ENCODE results near the gene RGMA. TPM values are rescaled to one million over a fixed set of nuclear protein-coding genes. Genes with fewer than 3 reads are reported as not detected.
A peak's percentile ranks its signal among the peaks of the same experiment; 100 is the strongest.

The RGMA gene
- total and polyA plus RNA-seq, 5 experiments from 2014 or later: not detected

DNA sequence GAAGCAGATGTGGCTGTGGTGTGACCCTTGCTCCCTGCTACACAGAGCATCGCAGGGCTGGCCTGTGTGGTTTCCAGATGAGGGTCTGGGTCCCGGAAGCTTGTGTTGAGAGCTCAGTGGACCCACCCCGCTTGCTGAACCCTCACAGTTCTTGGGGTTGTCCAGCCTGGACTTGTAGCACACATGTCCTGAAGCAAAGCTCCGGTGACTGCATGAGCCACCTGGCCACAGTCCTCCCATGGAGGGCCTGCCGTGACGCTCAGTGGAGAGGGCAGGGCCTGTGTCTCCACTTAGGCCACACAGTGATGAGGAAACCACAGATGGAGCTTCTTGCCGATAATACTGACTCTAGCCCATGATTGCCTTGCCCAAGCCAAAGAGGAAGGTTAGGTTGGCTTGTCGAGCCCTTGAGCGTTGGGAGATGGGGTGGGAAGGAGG is 62.6 kb downstream of the RGMA start:
- POLR2A ChIA-PET: interaction anchor here (0.6 kb wide), 1 partner anchor 16 kb away, joined by 8 read pairs; no protein-coding TSS in a partner anchor
- peaks cover 1 to 58% (median 22%) of the 10 kb centered on the region in 3 donors for H3K36me3 Mint-ChIP-seq
- H3K9me3 Mint-ChIP-seq: no peaks in the 10 kb centered on the region

DNA sequence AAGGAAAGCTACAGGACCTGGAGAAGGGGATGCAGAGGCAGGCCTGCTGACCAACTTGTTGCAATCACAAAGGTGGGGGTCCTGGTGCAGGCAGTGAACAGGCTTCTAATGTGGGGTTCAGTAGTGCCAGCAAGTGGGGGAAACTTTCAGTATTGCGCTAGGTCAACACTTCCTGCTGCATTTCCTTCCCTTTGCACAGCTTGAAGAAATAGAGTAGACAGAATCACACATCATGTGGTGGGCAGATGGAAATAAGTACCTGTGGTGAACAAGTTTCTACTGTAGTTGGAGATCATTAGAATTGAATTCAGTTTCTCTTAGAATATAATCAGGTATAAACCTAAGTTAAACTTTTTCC is 63.4 kb downstream of the RGMA start:
- ATAC-seq: peak in 1 of 2 donors; percentile 32
- Mint-ChIP-seq H3K4me3 (peak overlapping the region in 4 of 10 donors; percentile 27 to 63 (median 35)), H3K36me3 (peaks cover 5 to 66% (median 28%) of the 10 kb centered on the region in 3 donors), H3K27ac (peak overlapping the region; percentile 17 to 93 (median 82)), H3K27me3 (no peaks in the 10 kb centered on the region), H3K9me3 (no peaks in the 10 kb centered on the region), H3K4me1 (peaks cover 47 to 81% (median 70%) of the 10 kb centered on the region in 4 donors)
- no peak for DNase-seq
- POLR2A ChIA-PET: no interaction called here

More for the DNA sequence above, 62.6 kb downstream of the RGMA start:
- peak overlapping the region in 1 of 10 donors; percentile 60 for H3K4me3 Mint-ChIP-seq
- H3K27ac Mint-ChIP-seq: peak overlapping the region in 8 of 10 donors; percentile 11 to 82 (median 40)
- H3K27me3 Mint-ChIP-seq: no peaks in the 10 kb centered on the region
- no peak for ATAC-seq
- H3K4me1 Mint-ChIP-seq: peaks cover 44 to 76% (median 64%) of the 10 kb centered on the region in 4 donors
- DNase-seq: no peak

DNA sequence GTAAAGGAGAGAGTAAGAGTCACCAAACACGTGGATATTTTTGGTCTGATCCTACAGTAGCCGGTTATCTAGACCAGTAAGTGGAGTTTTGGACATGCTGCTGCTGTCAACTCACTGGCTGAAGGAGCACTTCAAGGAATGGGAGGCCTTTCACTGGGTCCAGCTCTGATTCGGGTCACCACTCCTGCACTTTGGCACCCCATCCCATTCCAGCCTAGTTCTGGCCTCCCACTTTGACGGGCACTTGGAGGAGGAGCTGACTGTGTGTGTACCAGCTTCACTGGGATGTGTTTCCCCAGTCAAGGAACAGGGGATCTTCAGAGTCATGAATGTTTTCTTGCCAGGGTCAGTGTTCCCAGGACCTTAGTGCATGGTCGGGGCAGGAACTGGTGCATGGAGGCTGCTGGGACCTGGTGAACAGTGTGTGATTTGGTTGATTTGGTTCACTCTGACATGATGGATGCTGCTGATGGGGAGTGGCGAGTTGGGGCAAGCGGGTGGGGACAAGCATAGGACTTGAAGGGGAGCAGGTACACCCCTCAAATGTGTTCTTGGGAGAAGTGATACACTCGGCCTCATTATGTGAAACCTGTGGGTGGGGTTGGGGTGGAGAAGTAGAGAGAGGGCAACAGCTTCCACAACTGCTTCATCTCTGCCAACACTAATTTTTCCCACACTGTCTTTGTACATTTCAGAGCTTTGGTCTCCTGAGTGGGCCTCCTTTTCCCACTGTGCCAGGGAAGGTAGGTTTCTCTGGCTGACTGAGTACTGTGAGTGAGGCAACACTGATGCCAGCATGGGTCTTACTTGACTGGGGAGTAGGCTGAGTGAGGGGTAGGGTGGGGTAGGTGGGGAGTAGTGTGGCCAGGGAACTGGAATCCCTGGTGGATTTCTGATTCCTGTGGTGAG is 64.0 kb downstream of the RGMA start:
- DNase-seq: no peak
- POLR2A ChIA-PET: no interaction called here
- Mint-ChIP-seq H3K4me3 (peak overlapping the region in 8 of 10 donors; percentile 1 to 63 (median 40)), H3K4me1 (peaks cover 44 to 82% (median 70%) of the 10 kb centered on the region in 4 donors), H3K27ac (peak overlapping the region; percentile 17 to 93 (median 83)), H3K36me3 (peaks cover 10 to 72% (median 34%) of the 10 kb centered on the region in 3 donors), H3K27me3 (no peaks in the 10 kb centered on the region), H3K9me3 (no peaks in the 10 kb centered on the region)
- peak in 1 of 2 donors; percentile 12 for ATAC-seq

DNA sequence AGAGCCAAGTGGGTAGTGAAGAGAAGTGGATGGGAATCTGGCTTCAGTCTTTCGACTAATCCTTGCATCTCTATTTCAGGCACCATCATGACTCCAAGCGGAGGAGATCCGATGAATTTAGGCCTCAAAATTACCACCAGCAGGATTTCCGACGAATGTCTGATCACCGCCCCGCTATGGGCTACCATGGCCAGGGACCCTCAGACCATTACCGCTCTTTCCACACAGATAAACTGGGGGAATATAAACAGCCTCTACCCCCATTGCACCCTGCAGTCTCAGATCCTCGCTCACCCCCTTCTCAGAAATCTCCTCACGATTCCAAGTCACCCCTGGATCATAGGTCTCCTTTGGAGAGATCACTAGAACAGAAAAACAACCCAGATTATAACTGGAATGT is 64.7 kb downstream of the RGMA start:
- Mint-ChIP-seq H3K27ac (peak overlapping the region in 8 of 10 donors; percentile 46 to 93 (median 82)), H3K9me3 (no peaks in the 10 kb centered on the region)
- no peak for DNase-seq

DNA sequence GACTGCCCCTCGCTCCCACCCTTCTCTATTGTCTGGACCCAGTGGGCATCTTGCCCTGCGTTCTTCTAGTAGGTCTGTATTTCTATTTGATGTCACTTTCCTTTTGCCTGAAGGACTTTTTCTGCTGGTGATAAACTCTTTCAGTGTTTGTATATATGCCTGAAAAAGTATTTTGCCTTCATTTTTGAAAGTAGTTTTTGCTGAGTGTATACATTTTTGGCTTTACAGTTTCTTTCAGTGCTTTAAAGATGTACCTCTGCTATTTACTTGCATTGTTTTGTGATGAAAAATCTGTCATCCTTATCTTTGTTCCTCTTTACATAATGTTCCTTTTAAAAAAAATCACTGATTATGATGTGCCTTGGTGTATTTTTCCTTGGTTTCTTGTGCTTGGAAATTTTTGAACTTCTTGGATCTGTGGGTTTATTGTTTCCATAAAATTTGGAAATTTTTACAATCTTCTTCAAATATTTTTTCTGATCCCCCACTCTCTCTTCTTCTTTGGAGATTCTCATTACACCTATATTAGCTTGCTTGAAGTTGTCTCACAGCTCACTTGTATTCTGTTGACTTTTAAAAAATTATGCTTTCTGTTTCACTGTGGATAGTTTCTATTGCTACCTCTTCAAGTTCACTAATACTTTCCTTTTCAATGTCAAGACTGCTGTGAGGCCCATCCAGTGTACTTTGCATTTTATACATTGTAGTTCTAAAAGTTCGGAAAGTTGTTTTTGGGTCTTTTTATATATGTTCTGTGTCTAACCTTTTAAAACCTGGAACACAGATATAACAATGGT is 67.8 kb downstream of the RGMA start:
- Mint-ChIP-seq H3K36me3 (peaks cover 20 to 97% (median 48%) of the 10 kb centered on the region in 3 donors), H3K27me3 (no peaks in the 10 kb centered on the region), H3K4me1 (peaks cover 44 to 81% (median 70%) of the 10 kb centered on the region in 4 donors), H3K9me3 (no peaks in the 10 kb centered on the region), H3K27ac (peak overlapping the region; percentile 35 to 84 (median 73)), H3K4me3 (peak overlapping the region in 2 of 10 donors; percentile 0 to 26)
- POLR2A ChIA-PET: no interaction called here
- no peak for ATAC-seq
- no peak for DNase-seq

More for the DNA sequence above, 64.7 kb downstream of the RGMA start:
- POLR2A ChIA-PET: no interaction called here
- H3K27me3 Mint-ChIP-seq: no peaks in the 10 kb centered on the region
- peaks cover 12 to 79% (median 38%) of the 10 kb centered on the region in 3 donors for H3K36me3 Mint-ChIP-seq
- H3K4me1 Mint-ChIP-seq: peaks cover 41 to 80% (median 67%) of the 10 kb centered on the region in 4 donors
- H3K4me3 Mint-ChIP-seq: peak overlapping the region in 2 of 10 donors; percentile 37 to 42
- no peak for ATAC-seq

DNA sequence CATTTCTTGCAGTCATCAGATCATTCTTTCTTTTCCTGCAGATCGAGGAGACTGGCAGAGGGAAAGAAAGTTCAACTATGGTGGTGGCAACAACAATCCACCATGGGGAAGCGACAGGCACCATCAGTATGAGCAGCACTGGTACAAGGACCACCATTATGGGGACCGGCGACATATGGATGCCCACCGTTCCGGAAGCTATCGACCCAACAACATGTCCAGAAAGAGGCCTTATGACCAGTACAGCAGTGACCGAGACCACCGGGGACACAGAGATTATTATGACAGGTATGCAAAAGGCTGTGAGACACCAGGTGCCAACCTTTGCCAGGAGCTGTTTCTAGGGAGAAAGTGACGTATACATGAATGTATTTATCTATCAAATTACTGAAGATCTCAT is 69.0 kb downstream of the RGMA start:
- no peaks in the 10 kb centered on the region for H3K27me3 Mint-ChIP-seq
- H3K9me3 Mint-ChIP-seq: no peaks in the 10 kb centered on the region
- peak overlapping the region in 8 of 10 donors; percentile 43 to 83 (median 68) for H3K27ac Mint-ChIP-seq
- POLR2A ChIA-PET: no interaction called here
- peak overlapping the region in 3 of 10 donors; percentile 14 to 43 (median 16) for H3K4me3 Mint-ChIP-seq
- DNase-seq: no peak
- peaks cover 31 to 97% (median 54%) of the 10 kb centered on the region in 3 donors for H3K36me3 Mint-ChIP-seq
- no peak for ATAC-seq
- H3K4me1 Mint-ChIP-seq: peaks cover 41 to 68% (median 62%) of the 10 kb centered on the region in 4 donors

DNA sequence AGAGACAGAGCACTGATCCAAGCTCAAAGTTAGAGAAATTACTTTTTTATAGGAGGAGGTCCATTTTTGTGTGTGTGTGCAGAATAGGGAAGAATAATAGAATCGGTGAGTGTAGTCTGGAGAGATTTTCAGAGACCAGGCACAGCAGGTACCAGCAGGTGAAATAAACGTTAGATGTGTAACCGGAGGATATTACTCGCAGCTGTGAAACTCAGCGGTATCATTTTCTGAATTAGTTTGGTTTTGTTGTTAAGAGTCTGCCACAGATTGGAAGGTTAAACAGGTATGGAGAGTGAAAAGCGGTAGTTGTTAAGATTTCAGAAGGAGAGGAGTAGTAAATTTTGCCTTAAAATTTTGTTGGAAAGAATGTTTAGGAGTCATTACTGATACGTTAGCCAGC is 69.9 kb downstream of the RGMA start:
- POLR2A ChIA-PET: interaction anchor here (0.6 kb wide), 1 partner anchor 15 kb away, joined by 8 read pairs; no protein-coding TSS in a partner anchor
- Mint-ChIP-seq H3K27me3 (no peaks in the 10 kb centered on the region), H3K36me3 (peaks cover 31 to 97% (median 50%) of the 10 kb centered on the region in 3 donors), H3K9me3 (no peaks in the 10 kb centered on the region), H3K4me1 (peaks cover 34 to 60% (median 53%) of the 10 kb centered on the region in 4 donors), H3K27ac (peak overlapping the region in 7 of 10 donors; percentile 6 to 83 (median 46)), H3K4me3 (peak overlapping the region in 1 of 10 donors; percentile 59)
- ATAC-seq (no peak), DNase-seq (no peak)

DNA sequence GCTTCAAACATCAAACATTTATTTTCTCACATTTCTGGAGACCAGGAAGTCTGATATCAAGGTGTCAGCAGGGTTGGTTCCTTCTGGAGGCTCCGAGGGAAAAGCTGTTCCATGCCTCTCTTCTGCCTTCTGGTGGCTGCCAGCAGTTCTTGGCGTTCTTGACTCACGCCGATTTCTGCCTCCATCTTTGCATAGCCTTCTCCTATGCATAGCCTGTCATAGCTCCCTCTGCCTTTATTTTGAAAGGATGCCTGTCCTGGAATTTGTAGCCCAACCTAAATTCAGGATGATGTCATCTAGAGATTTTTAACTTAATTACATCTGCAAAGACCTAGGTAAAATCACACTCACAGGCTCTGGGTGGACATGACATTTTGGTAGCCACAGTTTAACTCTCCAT is 70.4 kb downstream of the RGMA start:
- Mint-ChIP-seq H3K4me3 (no peak overlapping the region), H3K27ac (peak overlapping the region in 7 of 10 donors; percentile 29 to 86 (median 67)), H3K4me1 (peaks cover 32 to 55% (median 49%) of the 10 kb centered on the region in 4 donors), H3K9me3 (no peaks in the 10 kb centered on the region), H3K36me3 (peaks cover 31 to 94% (median 50%) of the 10 kb centered on the region in 3 donors), H3K27me3 (no peaks in the 10 kb centered on the region)
- POLR2A ChIA-PET: interaction anchor here (0.6 kb wide), 1 partner anchor 119 kb away, joined by 3 read pairs; the partner anchor contains the start of gene CHD2
- DNase-seq (no peak), ATAC-seq (no peak)

DNA sequence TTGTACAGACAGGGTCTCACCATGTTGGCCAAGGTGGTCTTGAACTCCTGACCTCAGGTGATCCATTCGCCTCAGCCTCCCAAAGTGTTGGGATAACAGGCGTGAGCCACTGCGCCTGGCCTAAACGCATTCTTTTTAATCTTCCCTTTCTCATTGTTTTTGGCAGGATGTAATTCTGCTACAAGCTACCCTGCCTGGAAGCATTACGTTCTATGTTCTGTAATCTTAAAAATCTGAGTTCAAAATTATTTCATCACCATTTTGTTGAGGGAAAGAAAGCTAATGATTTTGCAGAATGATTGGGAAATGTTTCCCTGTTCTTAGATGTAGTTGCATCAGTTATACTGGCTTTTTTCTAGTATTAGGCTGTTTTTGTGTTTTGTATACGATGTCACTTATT is 71.5 kb downstream of the RGMA start:
- H3K4me3 Mint-ChIP-seq: no peak overlapping the region
- DNase-seq (no peak), ATAC-seq (no peak)
- H3K36me3 Mint-ChIP-seq: peaks cover 34 to 94% (median 53%) of the 10 kb centered on the region in 3 donors
- H3K27ac Mint-ChIP-seq: peak overlapping the region in 3 of 10 donors; percentile 40 to 83 (median 67)
- no peaks in the 10 kb centered on the region for H3K27me3 Mint-ChIP-seq
- peaks cover 24 to 45% (median 39%) of the 10 kb centered on the region in 4 donors for H3K4me1 Mint-ChIP-seq
- H3K9me3 Mint-ChIP-seq: no peaks in the 10 kb centered on the region
- POLR2A ChIA-PET: interaction anchor here (0.6 kb wide), 1 partner anchor 206 kb away, joined by 3 read pairs; no protein-coding TSS in a partner anchor

DNA sequence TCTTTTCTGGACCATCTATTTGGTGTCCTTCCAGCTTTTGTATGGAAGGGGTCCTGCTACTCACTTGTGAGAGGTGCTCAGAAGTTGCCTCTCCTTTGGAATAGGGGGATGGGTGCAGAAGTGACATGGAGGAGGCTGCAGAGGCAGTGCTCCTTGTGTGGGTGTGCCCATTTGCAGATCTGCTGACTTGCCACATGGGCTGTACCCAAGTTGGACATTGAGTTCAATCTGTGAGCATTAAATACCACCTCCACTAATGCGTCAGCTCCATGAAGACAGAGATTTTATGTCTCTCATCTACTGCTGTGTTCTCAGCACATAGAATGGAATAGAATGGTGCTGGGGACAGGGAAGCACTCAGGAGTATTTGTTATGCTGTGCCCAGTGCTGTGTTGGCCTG is 76.2 kb downstream of the RGMA start:
- Mint-ChIP-seq H3K4me1 (peaks cover 4 to 14% (median 10%) of the 10 kb centered on the region in 4 donors), H3K9me3 (no peaks in the 10 kb centered on the region), H3K27ac (peak overlapping the region in 7 of 10 donors; percentile 40 to 82 (median 68)), H3K4me3 (no peak overlapping the region), H3K36me3 (peaks cover 25 to 94% (median 44%) of the 10 kb centered on the region in 3 donors), H3K27me3 (no peaks in the 10 kb centered on the region)
- ATAC-seq: no peak
- POLR2A ChIA-PET: no interaction called here
- DNase-seq: no peak

DNA sequence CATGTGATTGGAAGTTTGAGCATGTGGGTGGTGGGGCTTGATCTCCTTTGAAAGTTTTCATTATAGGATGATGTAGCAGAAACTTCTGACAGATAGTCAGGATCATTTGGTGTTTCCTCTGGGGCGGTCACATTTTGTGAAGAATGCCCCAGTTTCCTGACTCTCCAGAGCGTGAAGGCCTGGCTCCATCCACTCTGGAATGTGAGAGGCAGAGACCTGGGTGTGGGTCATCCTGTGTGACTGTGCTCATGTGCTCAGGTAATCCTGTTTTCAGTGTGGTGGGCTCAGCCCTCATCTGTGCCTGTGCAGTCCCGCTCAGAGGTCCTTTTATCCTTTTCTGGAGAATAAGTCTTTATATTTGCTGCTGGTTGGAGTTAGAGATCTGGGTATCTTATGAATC is 81.0 kb downstream of the RGMA start:
- no peak overlapping the region for H3K4me3 Mint-ChIP-seq
- H3K27ac Mint-ChIP-seq: peak overlapping the region in 6 of 10 donors; percentile 5 to 56 (median 22)
- H3K4me1 Mint-ChIP-seq: peaks cover 0 to 16% (median 9%) of the 10 kb centered on the region in 4 donors
- DNase-seq (no peak), ATAC-seq (no peak)
- H3K36me3 Mint-ChIP-seq: peaks cover 9 to 97% (median 23%) of the 10 kb centered on the region in 3 donors
- POLR2A ChIA-PET: no interaction called here
- H3K27me3 Mint-ChIP-seq: no peaks in the 10 kb centered on the region
- H3K9me3 Mint-ChIP-seq: no peaks in the 10 kb centered on the region

DNA sequence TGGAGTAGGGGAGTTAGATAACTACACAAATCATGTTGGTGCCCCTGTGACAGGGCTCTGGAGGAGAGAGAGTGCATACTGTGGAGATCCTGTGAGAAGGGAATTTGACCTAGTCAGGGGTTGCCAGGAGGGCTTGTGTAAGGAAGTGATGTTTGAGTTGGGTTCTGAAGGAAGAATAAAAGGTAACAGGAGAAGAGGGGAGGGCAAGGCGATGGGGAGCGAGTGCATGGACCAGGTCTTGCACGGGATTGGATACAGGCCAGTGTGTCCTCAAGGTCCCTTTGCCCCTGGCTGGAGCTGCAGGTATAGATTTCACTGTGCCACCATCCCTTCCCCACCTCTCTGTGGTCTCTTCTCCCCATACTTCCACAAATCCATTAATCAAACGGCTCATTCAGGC is 83.9 kb downstream of the RGMA start:
- POLR2A ChIA-PET: interaction anchor here (0.6 kb wide), 1 partner anchor 161 kb away, joined by 4 read pairs; no protein-coding TSS in a partner anchor
- Mint-ChIP-seq H3K27ac (peak overlapping the region in 9 of 10 donors; percentile 6 to 87 (median 68)), H3K36me3 (peaks cover 7 to 95% (median 34%) of the 10 kb centered on the region in 3 donors), H3K9me3 (peaks cover 0 to 1% (median 0%) of the 10 kb centered on the region in 9 donors), H3K27me3 (no peaks in the 10 kb centered on the region), H3K4me1 (peaks cover 0 to 21% (median 11%) of the 10 kb centered on the region in 4 donors), H3K4me3 (no peak overlapping the region)
- no peak for ATAC-seq
- DNase-seq: no peak

All from naive thymus-derived CD8-positive, alpha-beta T cell (primary cell).